HT1080 (cell line): ENCODE data around the gene LRRFIP1. TPM values are rescaled to one million over a fixed set of nuclear protein-coding genes. Genes with fewer than 3 reads are reported as not detected.
A peak's percentile ranks its signal among the peaks of the same experiment; 100 is the strongest.
"Not testable (repeated sequence)": the region's sequence is repeated elsewhere in the genome, so short reads cannot be mapped to it uniquely, and the experiment has no call there.

ENCODE experiments used
- DNase-seq: peaks from one replicate; pipeline ENCODE4 v3.0.0-alpha.2; 2015; ENCODE audit warnings: low read depth
- total RNA-seq: library from RNA; depleted of rRNA; stranded (reverse); fragments of >200 nt; shearing (Covaris generic); gene quantifications from 2 replicates; pipeline ENCODE4 v1.2.3, GENCODE V29; 2014

Gene LRRFIP1
- total RNA-seq, 1 experiment from 2014 or later: 76.9 TPM

DNA sequence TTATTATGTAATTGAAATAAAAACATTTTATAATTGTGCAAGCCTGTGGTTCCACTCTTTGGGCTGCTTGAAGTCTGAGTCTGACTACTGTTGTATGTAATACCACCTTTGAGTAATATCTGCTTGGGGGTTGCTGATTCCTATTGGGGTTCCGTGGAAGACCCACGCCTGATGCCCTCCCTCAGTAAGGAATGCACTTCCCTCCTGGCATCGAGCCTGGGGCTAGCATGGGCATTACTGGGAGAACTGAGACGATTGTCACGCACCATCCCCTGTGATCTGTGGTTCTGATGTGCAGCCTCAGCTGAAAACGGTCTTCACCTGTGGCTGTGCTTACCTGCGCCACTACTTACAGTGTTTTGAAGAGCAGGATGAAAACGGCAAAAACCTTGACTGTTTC lies 138.5 kb downstream of the LRRFIP1 start:
- DNase-seq: no peak

DNA sequence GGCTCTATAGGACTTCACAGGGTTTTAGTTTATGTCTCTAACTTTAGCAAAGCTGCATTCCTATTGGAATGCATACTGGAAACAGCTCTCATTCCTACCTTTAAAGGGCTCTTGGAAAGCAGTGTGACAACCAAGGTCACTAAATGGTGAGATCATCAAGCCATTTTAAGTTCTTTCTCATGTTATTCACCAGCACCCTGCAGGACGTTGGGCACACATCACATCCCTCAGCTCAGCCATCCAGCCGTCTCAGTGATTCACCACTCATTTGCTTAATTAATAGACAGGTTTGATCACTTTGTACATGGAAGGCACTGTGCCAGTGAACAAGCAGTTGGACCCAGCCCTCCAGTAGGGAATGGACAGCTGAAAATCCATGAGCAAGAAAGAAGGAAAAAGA lies 139.0 kb downstream of the LRRFIP1 start:
- no peak for DNase-seq

DNA sequence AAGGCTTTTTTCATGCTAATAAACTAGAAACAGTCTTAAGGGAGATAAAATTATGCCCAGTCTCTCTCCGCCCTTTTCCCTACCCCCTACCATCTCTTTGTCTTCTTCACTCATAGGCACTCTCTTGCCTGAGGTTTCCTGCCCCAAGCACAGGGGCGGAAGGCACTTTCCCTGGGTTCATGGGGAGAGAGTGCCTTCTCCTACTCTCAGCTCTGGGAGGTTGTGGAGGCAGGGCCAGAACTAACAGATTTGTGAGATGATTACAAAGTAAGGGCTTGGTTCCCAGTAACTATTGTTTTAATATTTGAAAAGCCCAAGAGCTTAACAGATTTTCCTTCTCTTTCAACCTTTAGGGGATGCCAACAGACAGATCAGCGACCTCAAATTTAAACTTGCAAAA lies 145.1 kb downstream of the LRRFIP1 start:
- DNase-seq: no peak

DNA sequence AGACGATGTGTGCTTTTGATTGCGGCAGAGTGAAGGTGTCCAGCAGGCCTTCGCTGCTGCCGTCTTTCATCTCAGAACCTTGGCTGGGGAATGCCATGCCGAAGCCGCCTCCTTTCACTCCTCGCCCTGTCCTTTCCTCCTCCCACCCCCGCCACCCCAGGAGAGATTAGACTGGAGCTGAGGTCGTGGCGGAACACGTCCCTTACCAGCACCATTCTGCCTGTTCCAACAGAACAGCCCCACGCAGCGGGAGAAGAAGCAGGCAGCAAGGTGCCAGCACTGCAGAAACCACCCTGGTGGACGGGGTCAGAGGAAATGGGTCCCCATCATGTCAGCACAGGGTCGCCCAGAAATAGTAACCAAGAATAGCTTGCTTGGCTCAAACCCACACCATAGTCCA lies 146.4 kb downstream of the LRRFIP1 start:
- no peak for DNase-seq

DNA sequence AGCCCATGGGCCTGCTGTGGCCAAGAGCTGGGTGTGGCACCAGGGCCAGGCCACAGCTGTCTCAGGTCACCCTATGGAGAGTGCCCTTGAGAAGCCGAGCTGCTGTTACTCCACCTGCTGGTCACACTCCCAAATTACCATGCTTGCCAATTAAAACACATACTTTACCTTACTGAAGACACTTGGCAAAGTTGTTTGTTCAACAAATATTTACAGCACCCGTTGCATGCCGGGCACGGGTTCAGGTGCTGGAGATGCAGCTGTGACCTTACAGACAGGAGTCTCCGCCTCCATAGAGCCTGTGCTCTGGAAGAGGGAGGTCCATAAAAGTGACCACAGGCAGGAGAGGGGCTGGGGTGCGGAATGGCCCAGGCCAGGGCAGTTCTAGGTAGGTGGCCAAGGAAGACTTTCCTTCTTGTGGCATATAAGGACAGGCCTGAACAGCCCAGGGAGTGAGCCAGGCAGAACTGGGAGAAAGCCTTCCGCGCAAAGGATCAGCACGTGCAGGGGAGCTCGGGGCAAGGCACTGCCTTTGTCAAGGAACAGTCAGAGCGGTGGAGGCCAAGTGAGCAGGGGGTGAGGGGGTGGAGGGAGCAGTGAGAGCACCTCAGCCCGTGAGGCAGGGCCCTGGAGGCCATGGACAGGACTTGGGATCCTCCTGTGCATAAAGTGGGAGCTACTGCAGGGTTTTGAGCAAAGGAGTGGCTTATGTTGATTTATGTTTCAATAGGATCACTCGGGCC lies 147.6 kb downstream of the LRRFIP1 start:
- DNase-seq: peak; percentile 38

DNA sequence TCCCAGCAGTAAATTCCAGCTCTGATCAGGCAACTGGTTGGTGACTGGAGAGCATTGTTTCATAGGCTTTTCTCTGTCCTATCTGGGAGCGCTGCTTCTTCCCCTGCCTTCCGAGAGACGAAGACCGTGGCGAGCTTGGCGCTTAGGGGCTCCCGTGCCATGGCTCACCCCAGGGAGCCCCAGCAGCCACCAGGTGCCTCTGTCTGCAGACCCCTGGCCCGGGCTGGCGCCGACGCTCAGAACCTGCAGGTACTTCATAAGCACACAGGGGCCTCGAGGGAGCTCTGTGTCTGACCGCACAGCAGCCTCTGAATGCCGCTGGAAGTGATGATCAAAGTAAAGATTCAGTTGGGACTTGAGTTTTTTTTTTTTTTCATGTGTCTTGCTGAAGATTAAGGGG lies 152.1 kb downstream of the LRRFIP1 start:
- DNase-seq: no peak

DNA sequence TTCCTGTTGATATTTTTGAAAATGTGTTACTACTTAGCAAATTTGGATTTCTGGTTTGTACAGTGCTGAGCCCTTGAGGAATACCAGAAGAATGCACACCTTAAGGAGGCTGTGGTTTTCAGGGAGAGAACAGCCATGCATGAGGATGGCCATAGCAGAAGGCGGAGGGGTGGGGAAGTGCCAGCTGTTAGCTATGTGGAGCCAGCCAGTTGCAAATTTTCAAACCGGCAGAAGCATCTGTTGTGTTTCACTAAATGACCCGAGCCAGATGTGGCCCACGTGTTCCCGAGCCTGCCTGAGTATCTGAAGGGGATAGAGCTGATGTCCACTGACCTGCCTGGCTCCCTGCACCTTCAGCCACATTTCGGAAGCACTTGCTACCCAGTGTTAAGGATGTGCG lies 154.8 kb downstream of the LRRFIP1 start:
- no peak for DNase-seq

DNA sequence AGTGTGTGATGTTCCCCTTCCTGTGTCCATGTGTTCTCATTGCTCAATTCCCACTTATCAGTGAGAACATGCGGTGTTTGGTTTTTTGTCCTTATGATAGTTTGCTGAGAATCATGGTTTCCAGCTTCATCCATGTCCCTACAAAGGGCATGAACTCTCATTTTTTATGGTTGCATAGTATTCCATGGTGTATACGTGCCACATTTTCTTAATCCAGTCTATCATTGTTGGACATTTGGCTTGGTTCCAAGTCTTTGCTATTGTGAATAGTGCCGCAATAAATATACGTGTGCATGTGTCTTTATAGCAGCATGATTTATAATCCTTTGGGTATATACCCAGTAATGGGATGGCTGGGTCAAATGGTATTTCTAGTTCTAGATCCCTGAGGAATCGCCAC lies 156.3 kb downstream of the LRRFIP1 start:
- not testable (repeated sequence) for DNase-seq

DNA sequence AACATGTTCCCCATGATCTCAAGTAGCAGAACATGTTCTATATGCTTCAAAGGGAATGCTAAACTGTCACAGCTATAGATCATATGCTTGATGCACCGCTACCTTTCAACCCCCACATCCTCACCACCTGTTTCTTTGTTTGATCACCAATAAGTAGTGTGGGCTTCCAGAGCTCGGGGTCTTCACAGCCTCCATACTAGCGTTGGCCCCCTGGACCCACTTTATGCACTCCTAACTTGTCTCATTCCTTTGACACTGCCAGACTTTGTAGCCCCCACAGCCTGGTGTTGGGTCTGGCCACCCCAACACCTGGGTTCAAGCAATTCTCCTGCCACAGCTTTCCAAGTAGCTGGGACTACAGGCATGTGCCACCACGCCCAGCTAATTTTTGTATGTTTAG lies 159.5 kb downstream of the LRRFIP1 start:
- DNase-seq: no peak

DNA sequence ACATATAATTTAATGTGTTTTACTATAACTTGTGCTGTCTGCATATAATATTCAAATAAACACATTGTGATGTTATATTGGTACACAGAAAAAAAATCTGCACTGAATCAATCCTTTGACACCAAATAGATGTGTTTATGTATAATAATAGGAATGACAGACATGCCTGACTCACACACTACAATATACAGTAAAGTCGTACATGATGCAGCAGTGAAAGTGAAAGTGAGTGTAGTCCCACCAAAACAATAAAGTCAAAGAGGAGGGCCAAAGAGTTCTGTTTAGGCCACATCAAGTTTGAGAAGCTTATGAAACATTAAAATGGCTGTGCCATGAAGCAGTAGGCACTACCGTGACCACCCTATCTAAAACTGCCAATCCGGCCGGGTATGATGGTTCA lies 163.0 kb downstream of the LRRFIP1 start:
- peak; percentile 15 for DNase-seq

DNA sequence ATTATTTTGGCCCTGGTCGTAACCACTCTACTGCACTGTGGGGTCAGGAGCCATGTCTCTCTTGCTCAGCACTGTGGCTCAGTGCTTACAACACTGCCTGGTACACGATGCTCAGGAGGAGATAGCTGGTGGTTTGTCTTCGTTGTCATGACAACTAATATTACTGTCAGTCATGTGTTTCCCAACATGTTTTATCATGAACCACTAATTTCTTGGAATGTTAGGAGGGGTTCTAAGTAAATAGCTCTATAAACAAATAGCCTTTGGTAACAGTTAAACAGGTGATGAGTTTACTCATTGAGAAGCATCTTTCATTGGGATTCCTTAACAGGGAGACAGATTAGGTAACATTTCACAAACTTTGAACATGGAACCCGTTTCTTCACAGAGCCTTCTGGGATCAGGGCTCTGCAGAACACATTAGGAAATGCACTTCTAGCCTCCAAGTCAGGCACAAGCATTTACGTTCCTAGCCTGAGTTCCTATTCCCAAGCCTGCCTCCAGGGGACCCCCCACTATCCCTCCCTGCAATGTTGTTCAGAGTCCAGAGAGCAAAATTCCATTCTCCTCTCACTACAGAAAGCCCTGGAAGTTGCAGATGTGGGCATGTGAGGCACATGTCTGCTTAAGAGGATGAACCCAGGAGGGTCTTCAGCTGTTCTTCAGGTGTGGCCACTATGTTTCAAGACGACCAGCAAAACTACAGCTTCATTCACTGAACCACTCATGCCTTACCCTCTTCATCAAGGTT lies 164.8 kb downstream of the LRRFIP1 start:
- peak; percentile 11 for DNase-seq

DNA sequence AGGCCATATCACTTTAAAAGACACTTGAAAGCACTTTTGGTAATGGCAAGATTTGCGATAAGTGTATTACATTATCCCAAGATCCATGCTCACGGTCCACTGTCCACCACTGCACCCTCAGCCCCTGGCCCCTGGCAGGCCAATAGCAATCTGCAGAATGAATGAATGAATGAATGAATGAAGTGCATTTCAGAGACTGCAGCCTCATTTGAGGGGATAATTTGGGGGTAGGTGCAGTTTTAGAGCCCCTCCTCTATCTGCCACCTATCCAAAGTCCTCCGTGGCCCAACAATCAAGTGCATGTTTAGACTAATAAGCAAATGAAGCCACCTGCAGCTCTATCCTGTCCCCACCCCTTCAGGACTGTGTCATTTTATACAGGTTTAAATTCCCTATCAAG lies 169.9 kb downstream of the LRRFIP1 start:
- DNase-seq: no peak

DNA sequence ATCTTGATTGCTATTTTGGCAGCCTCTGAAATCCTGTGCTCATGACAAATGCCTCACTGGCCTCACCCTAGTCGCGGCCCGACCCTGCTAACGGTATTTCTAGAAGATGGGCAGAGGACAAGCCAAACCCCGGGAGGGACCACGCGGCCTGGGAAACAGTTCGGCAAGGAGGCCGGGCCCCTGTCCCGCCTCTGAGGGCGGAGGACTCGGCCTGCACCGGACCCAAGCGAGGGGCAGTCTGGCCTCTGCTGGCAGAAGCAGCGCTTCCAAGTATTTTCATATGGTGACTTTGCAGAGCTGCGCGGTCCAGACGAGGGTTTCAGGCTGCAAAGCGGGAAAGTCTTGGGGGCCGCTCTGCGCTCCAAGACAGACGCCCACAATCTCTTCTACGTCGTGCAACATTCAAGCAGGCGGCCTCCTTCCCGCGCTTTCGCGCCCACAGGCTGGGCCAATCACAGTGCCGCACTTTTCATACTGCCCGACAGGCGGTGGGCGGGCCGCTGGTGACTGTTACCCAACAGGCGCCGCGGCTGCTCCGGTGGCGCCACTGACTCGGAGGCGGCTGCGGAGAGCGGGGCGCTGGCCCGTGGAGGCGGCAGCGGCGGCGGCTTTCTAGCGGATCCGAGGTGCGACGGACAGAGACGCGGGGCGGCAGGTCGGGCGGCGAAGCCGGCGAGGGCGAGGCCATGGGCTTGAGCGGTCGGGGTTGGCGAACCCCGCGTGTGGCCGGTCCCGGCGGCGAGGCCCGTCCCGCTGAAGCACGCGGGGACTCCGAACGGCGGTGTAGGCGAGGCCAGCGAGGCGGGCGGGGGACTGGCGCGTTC lies 171.1 kb downstream of the LRRFIP1 start, which contains the start of gene RBM44:
Gene RBM44, plus strand, starts transcription at position 544 of the 824 bp plus-strand sequence. CDS start 14,831 bp downstream, outside the sequence.
- DNase-seq: no peak

DNA sequence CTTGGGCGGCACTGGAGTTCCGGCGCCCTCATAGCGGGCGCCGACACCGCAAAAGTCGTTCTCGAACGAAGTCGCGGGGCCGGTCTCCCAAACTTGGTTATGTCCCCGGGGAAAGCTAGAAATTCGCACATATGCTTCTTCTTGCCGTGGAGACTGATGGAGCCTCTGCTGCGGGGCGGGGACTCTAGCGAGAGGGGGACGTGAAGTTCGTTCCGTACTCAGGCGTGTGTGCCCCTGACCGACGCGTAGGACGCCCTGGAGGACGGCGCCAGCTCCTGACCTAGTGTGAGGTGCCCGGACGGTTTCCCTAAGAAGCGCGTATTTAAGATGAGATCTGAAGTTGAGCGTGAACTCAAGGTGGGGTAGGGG lies 171.7 kb downstream of the LRRFIP1 start:
- DNase-seq: no peak

DNA sequence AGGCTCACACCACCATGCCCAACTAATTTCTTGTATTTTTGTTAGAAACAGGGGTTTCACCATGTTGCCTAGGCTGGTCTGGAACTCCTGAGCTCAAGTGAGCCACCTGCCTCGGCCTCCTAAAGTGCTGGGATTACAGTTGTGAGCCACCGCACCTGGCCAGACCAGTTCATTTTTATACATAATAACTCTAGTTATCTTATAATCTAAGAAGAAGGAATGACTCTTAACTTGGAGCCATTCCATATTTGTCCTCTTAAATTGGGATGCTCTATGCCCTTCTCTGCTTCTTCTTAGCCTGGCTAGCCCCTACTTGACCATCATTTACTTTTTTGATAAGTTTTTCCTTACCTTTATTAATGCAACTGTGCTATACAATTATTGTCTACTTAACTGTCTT lies 174.1 kb downstream of the LRRFIP1 start:
- DNase-seq: no peak

DNA sequence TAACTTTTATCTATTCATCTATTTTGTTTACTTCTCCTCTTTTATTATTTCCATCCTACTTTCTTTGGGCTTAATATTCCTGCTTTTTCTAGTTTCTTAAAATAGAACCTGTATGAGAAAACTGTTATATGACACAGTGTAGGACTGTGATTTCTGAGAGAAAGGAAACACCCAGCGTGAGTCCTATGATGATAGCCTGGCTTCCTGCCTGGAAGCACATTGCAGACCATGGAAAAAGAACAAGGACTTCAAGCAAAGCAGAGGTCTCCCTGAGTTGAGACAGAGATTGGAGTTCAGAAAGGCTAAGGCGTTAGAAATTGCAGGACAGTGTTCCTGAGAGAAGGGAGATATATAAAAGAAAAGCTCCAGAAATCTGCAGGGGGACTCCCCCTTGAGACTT lies 178.9 kb downstream of the LRRFIP1 start:
- DNase-seq: peak; percentile 26

DNA sequence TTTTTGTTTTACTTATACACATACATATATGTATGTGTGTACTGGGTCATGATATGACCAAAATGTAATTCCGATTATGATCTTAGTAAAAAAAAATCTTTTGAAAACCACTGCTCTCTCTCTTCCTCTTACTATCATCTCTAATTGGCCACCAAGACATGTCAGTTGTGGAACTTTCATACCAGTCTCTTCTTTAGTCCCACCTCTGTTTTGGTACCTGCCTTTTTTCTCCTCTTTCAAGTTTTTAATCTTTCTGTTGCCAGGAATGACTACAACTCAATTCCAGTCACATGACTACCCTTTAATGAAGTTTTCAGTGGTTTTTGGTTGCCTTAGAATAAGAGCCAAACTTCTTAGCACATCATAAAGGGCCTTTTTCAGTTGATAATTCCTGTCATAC lies 188.2 kb downstream of the LRRFIP1 start:
- DNase-seq: no peak

DNA sequence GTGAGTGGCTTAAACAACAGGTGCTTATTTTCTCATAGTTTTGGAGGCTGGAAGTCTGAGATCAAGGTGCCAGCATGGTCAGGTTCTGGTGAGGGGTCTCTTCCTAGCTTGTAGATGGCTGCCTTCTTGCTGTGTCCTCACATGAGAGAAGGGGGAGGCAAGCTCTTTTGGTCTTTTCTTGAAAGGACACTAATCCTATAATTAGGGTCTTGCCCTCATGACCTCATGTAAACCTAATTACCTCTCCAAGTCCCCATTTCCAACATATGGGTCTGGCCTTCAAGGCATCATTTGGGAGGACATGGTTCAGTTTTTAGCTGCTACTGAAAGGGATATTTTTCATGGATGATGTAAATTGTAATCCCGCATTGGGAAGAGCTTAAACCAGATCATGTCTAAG lies 189.1 kb downstream of the LRRFIP1 start:
- no peak for DNase-seq

DNA sequence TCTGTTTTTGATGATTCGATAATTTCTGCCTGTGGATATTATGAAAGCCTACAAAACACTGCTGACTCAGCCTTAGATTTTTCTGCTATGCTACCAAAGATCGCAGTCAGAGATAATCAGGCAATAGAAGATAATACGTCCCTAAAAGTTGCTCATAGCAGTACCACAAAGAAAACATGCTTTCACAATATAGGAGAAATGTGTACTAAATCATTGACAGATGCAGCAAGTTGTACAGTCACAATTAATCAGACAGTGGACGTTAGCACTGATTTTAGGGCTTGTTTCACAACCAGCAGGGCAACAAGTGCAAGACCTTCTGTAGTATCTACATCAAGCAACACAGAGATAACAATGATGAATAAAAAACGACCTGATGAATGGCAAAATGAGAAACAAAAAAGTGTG lies 190.7 kb downstream of the LRRFIP1 start:
- peak; percentile 15 for DNase-seq

DNA sequence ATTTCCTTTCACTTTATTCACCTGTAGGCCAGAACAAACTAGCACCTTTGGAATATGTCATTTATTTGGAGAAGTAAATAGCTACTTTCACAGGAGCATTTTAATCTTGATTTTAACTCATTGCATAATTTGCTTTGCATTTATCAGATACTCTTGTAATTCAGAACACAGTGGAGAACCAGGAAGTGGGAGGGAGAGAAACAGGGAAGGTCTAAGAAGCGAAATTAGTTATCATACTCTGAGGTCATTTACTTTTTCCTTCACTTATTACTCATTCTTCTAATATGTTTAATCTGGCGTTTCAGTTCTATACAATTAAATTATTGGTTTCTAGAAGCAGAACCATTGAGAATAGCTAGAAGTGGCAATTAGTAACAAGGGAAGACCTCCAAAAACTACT lies 191.8 kb downstream of the LRRFIP1 start:
- DNase-seq: no peak

DNA sequence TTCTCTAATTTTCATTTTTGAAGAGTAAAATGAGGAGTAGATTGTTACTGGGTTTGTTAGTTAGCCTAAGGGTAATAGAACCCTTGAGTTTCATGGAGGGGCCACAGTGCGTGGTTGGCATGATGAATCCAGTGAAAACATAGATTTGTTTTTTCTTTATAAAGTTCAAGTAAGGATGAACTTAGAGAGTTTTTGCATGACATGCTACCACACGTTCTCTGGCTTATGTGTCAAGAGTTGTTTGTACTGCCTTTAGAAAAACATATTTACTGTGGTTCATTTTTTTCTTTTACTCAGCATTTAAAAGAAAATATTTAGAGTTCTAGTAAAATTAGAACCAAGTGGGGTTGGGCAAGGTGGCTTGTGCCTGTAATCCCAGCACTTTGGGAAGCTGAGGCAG lies 193.0 kb downstream of the LRRFIP1 start:
- no peak for DNase-seq

DNA sequence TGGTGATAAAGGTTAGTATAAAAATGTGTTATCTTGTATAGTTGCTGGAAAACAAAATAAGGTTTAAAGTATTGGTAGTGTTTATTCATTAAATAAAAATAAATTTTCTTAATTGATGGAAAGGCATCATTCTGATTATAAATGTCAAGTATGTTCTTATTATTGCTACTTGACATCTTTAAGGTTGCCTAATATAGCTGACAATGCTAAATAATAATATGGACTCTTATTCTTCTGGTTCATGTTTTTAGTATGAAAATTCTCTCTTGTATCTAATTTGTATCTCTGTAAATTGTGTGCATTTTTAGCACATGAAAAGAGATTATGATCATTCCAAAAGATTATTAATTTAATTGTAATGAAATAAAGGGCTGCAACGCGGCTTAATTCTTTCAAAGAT lies 196.2 kb downstream of the LRRFIP1 start:
- no peak for DNase-seq
